ENCODE measurements around the gene TCP11L2. TPM values are rescaled to one million over a fixed set of nuclear protein-coding genes. Genes with fewer than 3 reads are reported as not detected.

Gene TCP11L2
- total RNA-seq = 99.7 and 125 TPM in 2 replicates

GRCh38 chr12:106302401-106303201 is at the start of gene TCP11L2:
Gene TCP11L2, plus strand, starts transcription at chr12:106302733. Its CDS starts 8,343 bp downstream, at chr12:106311076.

GRCh38 chr12:106357549-106358395 is 55.2 kb downstream of the TCP11L2 start, which contains the start of gene POLR3B:
Gene POLR3B, plus strand, starts transcription at chr12:106357748. Its CDS starts 132 bp downstream, at chr12:106357880.

Other genes starting within 250 kb of the TCP11L2 start
- 26.1 and 72.8 TPM in 2 replicates for gene NUAK1, start 163.8 kb upstream of the TCP11L2 start, total RNA-seq
- gene CKAP4, start 54.7 kb upstream of the TCP11L2 start, total RNA-seq = 32.2 and 40.3 TPM in 2 replicates
- gene POLR3B, start 55.0 kb downstream of the TCP11L2 start, total RNA-seq = 6.0 and 9.1 TPM in 2 replicates

Data from dermis lymphatic vessel endothelial cell (primary cell).